HEK293 (cell line): Measurements from ENCODE around the gene SFT2D1.

Experiments used
- MYNN ChIP-seq: fragments of 450-650 bp; formaldehyde crosslinking; IDR thresholded peaks from 2 replicates; pipeline ENCODE4 v1.5.1; 2016; ENCODE audit warnings: missing biosample characterization, missing genetic modification characterization, borderline replicate concordance
- ZEB2 ChIP-seq: fragments of 450-650 bp; formaldehyde crosslinking; IDR thresholded peaks from 2 replicates; pipeline ENCODE4 v1.5.1; 2016; ENCODE audit warnings: missing biosample characterization, missing genetic modification characterization
- ZNF10 ChIP-seq: fragments of 450-650 bp; formaldehyde crosslinking; IDR thresholded peaks from 2 replicates; pipeline ENCODE4 v1.5.1; 2017; ENCODE audit warnings: missing biosample characterization, missing genetic modification characterization
- ZNF121 ChIP-seq: fragments of 450-650 bp; formaldehyde crosslinking; IDR thresholded peaks from 2 replicates; pipeline ENCODE4 v1.5.1; 2016; ENCODE audit warnings: missing biosample characterization, missing genetic modification characterization
- ZNF16 ChIP-seq: fragments of 450-650 bp; formaldehyde crosslinking; IDR thresholded peaks from 2 replicates; pipeline ENCODE4 v1.5.1; 2016; ENCODE audit warnings: low read depth, missing biosample characterization, missing genetic modification characterization
- ZNF184 ChIP-seq: fragments of 450-650 bp; IDR thresholded peaks from 2 replicates; pipeline ENCODE4 v1.5.1; 2018; ENCODE audit warnings: missing biosample characterization, mild to moderate bottlenecking, missing genetic modification characterization
- ZNF2 ChIP-seq: fragments of 450-650 bp; formaldehyde crosslinking; IDR thresholded peaks from 2 replicates; pipeline ENCODE4 v1.5.1; 2016; ENCODE audit warnings: missing biosample characterization, missing genetic modification characterization
- ZNF558 ChIP-seq: fragments of 450-650 bp; formaldehyde crosslinking; IDR thresholded peaks from 2 replicates; pipeline ENCODE4 v1.5.1; 2016; ENCODE audit warnings: missing biosample characterization, missing genetic modification characterization
- ZNF561 ChIP-seq: fragments of 450-650 bp; IDR thresholded peaks from 2 replicates; pipeline ENCODE4 v1.5.1; 2018; ENCODE audit warnings: missing biosample characterization, missing genetic modification characterization, borderline replicate concordance
- ZNF76 ChIP-seq: fragments of 450-650 bp; formaldehyde crosslinking; IDR thresholded peaks from 2 replicates; pipeline ENCODE4; 2016; ENCODE audit warnings: low read depth, missing biosample characterization, missing genetic modification characterization, borderline replicate concordance
- TF ChIP-seq, protein P1 (sequence below): fragments of 450-650 bp; formaldehyde crosslinking; IDR thresholded peaks from 2 replicates; pipeline ENCODE4 v1.5.1; 2016; ENCODE audit warnings: missing biosample characterization, missing genetic modification characterization
- TF ChIP-seq, protein P2 (sequence below): fragments of 450-650 bp; formaldehyde crosslinking; IDR thresholded peaks from 2 replicates; pipeline ENCODE4 v1.5.1; 2016; ENCODE audit warnings: missing biosample characterization, missing genetic modification characterization, borderline replicate concordance
- TF ChIP-seq, protein P3 (sequence below): sonication (generic); formaldehyde crosslinking; IDR thresholded peaks from 2 replicates; pipeline ENCODE4 v1.8.1; 2022; ENCODE audit warnings: mild to moderate bottlenecking, moderate library complexity, missing genetic modification reagents

DNA sequence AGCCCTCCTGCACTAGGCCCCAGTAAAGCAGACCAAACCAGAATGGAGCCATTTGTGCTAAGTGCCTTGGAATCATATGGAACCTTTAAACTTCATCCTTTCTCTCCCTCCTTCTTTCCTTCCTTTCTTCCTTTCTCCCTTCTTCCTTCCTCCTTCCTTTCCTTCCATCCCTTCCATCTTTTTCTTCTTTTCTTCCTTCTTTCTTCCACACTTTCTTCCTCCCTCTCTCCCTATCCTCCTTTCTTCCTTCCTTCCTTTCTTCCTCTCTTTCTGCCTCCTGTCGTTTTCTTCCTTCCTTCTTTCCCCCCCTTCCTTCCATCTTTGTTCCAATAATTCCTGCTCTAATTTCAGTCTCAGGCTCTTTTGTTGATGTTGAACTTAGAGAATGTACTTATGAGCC lies 11.2 kb upstream of the SFT2D1 start:
- TF ChIP-seq, protein P1, sequence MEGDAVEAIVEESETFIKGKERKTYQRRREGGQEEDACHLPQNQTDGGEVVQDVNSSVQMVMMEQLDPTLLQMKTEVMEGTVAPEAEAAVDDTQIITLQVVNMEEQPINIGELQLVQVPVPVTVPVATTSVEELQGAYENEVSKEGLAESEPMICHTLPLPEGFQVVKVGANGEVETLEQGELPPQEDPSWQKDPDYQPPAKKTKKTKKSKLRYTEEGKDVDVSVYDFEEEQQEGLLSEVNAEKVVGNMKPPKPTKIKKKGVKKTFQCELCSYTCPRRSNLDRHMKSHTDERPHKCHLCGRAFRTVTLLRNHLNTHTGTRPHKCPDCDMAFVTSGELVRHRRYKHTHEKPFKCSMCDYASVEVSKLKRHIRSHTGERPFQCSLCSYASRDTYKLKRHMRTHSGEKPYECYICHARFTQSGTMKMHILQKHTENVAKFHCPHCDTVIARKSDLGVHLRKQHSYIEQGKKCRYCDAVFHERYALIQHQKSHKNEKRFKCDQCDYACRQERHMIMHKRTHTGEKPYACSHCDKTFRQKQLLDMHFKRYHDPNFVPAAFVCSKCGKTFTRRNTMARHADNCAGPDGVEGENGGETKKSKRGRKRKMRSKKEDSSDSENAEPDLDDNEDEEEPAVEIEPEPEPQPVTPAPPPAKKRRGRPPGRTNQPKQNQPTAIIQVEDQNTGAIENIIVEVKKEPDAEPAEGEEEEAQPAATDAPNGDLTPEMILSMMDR, result no peak
- no peak for TF ChIP-seq ZNF561 (tag by site-specific recombination)
- no peak for TF ChIP-seq ZNF16 (tag by site-specific recombination)
- TF ChIP-seq, protein P2, sequence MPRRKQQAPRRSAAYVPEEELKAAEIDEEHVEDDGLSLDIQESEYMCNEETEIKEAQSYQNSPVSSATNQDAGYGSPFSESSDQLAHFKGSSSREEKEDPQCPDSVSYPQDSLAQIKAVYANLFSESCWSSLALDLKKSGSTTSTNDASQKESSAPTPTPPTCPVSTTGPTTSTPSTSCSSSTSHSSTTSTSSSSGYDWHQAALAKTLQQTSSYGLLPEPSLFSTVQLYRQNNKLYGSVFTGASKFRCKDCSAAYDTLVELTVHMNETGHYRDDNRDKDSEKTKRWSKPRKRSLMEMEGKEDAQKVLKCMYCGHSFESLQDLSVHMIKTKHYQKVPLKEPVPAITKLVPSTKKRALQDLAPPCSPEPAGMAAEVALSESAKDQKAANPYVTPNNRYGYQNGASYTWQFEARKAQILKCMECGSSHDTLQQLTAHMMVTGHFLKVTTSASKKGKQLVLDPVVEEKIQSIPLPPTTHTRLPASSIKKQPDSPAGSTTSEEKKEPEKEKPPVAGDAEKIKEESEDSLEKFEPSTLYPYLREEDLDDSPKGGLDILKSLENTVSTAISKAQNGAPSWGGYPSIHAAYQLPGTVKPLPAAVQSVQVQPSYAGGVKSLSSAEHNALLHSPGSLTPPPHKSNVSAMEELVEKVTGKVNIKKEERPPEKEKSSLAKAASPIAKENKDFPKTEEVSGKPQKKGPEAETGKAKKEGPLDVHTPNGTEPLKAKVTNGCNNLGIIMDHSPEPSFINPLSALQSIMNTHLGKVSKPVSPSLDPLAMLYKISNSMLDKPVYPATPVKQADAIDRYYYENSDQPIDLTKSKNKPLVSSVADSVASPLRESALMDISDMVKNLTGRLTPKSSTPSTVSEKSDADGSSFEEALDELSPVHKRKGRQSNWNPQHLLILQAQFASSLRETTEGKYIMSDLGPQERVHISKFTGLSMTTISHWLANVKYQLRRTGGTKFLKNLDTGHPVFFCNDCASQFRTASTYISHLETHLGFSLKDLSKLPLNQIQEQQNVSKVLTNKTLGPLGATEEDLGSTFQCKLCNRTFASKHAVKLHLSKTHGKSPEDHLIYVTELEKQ (tag by site-specific recombination), result no peak
- TF ChIP-seq, protein P3, sequence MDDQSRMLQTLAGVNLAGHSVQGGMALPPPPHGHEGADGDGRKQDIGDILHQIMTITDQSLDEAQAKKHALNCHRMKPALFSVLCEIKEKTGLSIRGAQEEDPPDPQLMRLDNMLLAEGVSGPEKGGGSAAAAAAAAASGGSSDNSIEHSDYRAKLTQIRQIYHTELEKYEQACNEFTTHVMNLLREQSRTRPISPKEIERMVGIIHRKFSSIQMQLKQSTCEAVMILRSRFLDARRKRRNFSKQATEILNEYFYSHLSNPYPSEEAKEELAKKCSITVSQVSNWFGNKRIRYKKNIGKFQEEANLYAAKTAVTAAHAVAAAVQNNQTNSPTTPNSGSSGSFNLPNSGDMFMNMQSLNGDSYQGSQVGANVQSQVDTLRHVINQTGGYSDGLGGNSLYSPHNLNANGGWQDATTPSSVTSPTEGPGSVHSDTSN (CRISPR knock-in tag), result no peak
- TF ChIP-seq ZNF184 (tag by site-specific recombination), result no peak
- TF ChIP-seq ZNF558 (tag by site-specific recombination), result no peak
- no peak for TF ChIP-seq MYNN (tag by site-specific recombination)
- TF ChIP-seq ZEB2 (tag by site-specific recombination), result no peak
- TF ChIP-seq ZNF2 (tag by site-specific recombination), result no peak
- TF ChIP-seq ZNF121, result no peak
- TF ChIP-seq ZNF76 (tag by site-specific recombination), result no peak
- no peak for TF ChIP-seq ZNF10 (tag by site-specific recombination)
